GM18909 (cell line): Measurements from ENCODE around the gene FOXN4.

Source experiments
- ATAC-seq: cut with Tn5 transposase; IDR thresholded peaks from one replicate; pipeline ENCODE4 v1.9.1; 2021; ENCODE audit warnings: mild to moderate bottlenecking; ENCODE audit not compliant: unreplicated experiment, poor library complexity

Gene FOXN4

GRCh38 chr12:109286252-109286651 is 22.8 kb downstream of the FOXN4 start:
- ATAC-seq: no peak

- no peak for ATAC-seq
Measured at GRCh38 chr12:109284392-109284791, 24.7 kb downstream of the FOXN4 start.

- no peak for ATAC-seq
Measured at GRCh38 chr12:109281452-109281851, 27.6 kb downstream of the FOXN4 start.

GRCh38 chr12:109279525-109279924 is 29.6 kb downstream of the FOXN4 start:
- ATAC-seq: no peak

GRCh38 chr12:109278912-109279311 is 30.2 kb downstream of the FOXN4 start:
- ATAC-seq: no peak

- no peak for ATAC-seq
Measured at GRCh38 chr12:109277899-109278762, 31.0 kb downstream of the FOXN4 start.

GRCh38 chr12:109277255-109277898 is 31.7 kb downstream of the FOXN4 start:
- ATAC-seq: no peak

- ATAC-seq: no peak
Measured at GRCh38 chr12:109276160-109276559, 32.9 kb downstream of the FOXN4 start.

GRCh38 chr12:109275173-109275572 is 33.9 kb downstream of the FOXN4 start:
- no peak for ATAC-seq

- no peak for ATAC-seq
Measured at GRCh38 chr12:109274381-109274780, 34.7 kb downstream of the FOXN4 start.

GRCh38 chr12:109273354-109273753 is 35.7 kb downstream of the FOXN4 start:
- no peak for ATAC-seq

GRCh38 chr12:109271418-109271817 is 37.7 kb downstream of the FOXN4 start:
- no peak for ATAC-seq

- no peak for ATAC-seq
Measured at GRCh38 chr12:109270494-109270893, 38.6 kb downstream of the FOXN4 start.

- ATAC-seq: no peak
Measured at GRCh38 chr12:109269428-109269827, 39.7 kb downstream of the FOXN4 start.

GRCh38 chr12:109268896-109269295 is 40.2 kb downstream of the FOXN4 start:
- ATAC-seq: no peak

GRCh38 chr12:109267361-109267760 is 41.7 kb downstream of the FOXN4 start:
- no peak for ATAC-seq

- ATAC-seq: no peak
Measured at GRCh38 chr12:109266106-109266879, 42.8 kb downstream of the FOXN4 start.

- no peak for ATAC-seq
Measured at GRCh38 chr12:109264943-109265650, 44.0 kb downstream of the FOXN4 start.

- ATAC-seq: no peak
Measured at GRCh38 chr12:109264095-109264942, 44.8 kb downstream of the FOXN4 start.
